ENCODE results near the gene SLC5A6. TPM values are rescaled to one million over a fixed set of nuclear protein-coding genes. Genes with fewer than 3 reads are reported as not detected.

SLC5A6 gene
- total RNA-seq, 4 donors from 2014 or later: 13.5 to 38.6 (median 23.2) TPM

- Histone ChIP-seq H3K4me3 (no peak overlapping the region), H3K9me3 (no peaks in the 10 kb centered on the region), H3K27me3 (no peaks in the 10 kb centered on the region), H3K27ac (no peak overlapping the region), H3K4me1 (peaks cover 18 to 53% (median 32%) of the 10 kb centered on the region in 3 donors), H3K36me3 (peaks cover 0 to 24% (median 0%) of the 10 kb centered on the region in 3 donors)
- intact Hi-C loops (cut with DNase I): no loop called here
- 61 to 67% methylated on average over 3 of the region's 3 CpGs for WGBS, 2 donors
- no peak for TF ChIP-seq POLR2A (IDR thresholded peaks at IDR 0.05)
- no peak for TF ChIP-seq CTCF (IDR thresholded peaks at IDR 0.05)
- DNase-seq: no peak
These were observed 2.9 kb upstream of the SLC5A6 start for GRCh38 chr2:27214941-27215340.

DNA sequence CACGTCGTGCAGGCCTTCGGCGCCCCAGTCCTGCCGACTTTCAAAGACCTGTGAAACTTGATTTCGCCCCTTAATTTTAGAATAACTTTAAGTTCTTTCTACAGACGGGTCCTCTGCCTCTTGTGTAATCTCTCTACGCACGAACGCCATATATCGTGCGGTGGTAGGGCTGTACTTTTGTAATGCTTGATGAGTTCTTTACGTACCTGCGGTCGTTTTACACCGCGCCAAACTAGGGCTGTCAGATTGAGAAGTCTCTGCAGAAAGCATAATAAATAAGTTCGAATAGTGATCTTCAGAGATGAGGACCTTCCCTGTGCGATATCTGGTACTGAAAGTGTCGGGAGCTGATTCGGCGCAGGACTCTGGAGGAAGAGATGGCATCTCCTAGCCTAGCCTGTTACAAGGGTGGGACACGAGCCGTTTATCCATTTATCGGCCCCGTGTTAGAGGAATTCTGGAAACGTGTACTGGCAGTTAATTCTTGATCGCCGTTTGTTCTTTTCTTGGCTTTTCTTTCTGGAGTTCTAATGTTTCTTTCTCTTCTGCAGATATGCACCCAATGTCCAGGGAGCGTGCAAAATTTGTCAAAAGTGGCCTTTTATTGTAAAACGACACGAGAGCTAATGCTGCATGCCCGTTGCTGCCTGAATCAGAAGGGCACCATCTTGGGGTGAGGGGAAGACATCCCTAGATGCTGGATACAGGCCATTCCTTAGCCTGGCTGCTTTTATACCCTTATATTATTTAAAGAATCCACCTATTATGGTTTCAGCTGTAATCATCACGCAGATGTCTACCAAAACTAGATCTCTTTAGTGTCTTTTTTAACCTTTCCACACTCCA lies 781 bp upstream of the SLC5A6 start:
- peaks cover 0 to 32% (median 0%) of the 10 kb centered on the region in 3 donors for H3K36me3 ChIP-seq
- H3K27ac ChIP-seq: peak overlapping the region; percentile 95 to 99 (median 98)
- no peaks in the 10 kb centered on the region for H3K27me3 ChIP-seq
- DNase-seq: no peak
- no peaks in the 10 kb centered on the region for H3K9me3 ChIP-seq
- H3K4me1 ChIP-seq: peaks cover 18 to 47% (median 24%) of the 10 kb centered on the region in 3 donors
- intact Hi-C loops (cut with DNase I): no loop called here
- WGBS, 2 donors: 4 to 5% methylated on average over 33 to 34 of the region's 34 CpGs
- TF ChIP-seq POLR2A (IDR thresholded peaks at IDR 0.05) (no peak), CTCF (IDR thresholded peaks at IDR 0.05) (no peak)
- H3K4me3 ChIP-seq: peak overlapping the region; percentile 69 to 92 (median 85)

- peak overlapping the region; percentile 95 to 99 (median 98) for H3K27ac ChIP-seq
- peaks cover 0 to 46% (median 5%) of the 10 kb centered on the region in 3 donors for H3K36me3 ChIP-seq
- peak overlapping the region; percentile 69 to 92 (median 85) for H3K4me3 ChIP-seq
- 0 to 3% methylated on average over 23 of the region's 48 CpGs for WGBS, 2 donors
- H3K27me3 ChIP-seq: no peaks in the 10 kb centered on the region
- H3K4me1 ChIP-seq: peaks cover 12 to 35% (median 17%) of the 10 kb centered on the region in 3 donors
- TF ChIP-seq CTCF (IDR thresholded peaks at IDR 0.05) (no peak), POLR2A (IDR thresholded peaks at IDR 0.05) (no peak)
- intact Hi-C loops (cut with DNase I): no loop called here
- DNase-seq: no peak
- H3K9me3 ChIP-seq: no peaks in the 10 kb centered on the region
These were observed 676 bp downstream of the SLC5A6 start for GRCh38 chr2:27211241-27211942.

DNA sequence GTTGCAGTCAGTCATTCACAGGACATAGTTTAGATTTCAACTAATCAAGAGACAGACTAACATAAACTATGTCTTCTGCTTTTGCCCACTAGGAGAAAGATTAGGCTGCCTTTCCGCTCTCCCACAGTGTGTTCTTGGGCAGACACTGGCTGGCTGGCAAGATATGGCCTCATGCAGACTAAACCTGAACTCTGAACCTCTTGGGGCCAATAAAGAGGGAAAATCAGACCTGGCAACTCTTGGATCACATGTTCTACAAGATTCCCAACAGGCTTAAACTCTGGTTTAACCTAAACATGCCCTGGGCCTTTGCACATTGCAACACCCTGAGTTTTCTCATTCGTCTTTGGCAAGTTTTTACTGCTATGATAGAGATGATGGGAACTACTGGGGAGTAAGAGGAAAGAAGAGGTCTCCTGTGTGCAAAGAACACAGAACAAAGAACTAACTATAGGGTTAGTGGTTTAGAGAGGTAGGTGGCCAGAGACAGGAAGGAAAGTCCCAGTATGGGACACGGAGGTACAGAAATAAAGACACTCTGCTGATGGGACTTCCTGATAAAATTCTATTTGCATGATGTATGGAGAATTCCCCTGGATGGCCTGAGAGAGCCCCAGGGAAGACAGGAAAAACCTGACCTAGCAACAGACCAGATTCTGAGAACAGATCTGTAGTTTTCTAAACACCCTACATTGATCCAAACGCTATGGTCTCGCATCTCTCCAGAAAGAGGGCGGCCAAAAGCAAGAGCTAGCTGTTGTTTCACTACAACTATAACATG lies 2.3 kb downstream of the SLC5A6 start:
- Histone ChIP-seq H3K9me3 (no peaks in the 10 kb centered on the region), H3K4me1 (peaks cover 12 to 34% (median 17%) of the 10 kb centered on the region in 3 donors), H3K27ac (no peak overlapping the region), H3K36me3 (peaks cover 0 to 52% (median 5%) of the 10 kb centered on the region in 3 donors), H3K4me3 (no peak overlapping the region), H3K27me3 (no peaks in the 10 kb centered on the region)
- intact Hi-C loops (cut with DNase I): no loop called here
- WGBS, 2 donors: 81 to 84% methylated on average over 6 of the region's 6 CpGs
- TF ChIP-seq POLR2A (IDR thresholded peaks at IDR 0.05) (no peak), CTCF (IDR thresholded peaks at IDR 0.05) (no peak)
- no peak for DNase-seq
